Measurements from ENCODE around the gene CCDC186. TPM values are rescaled to one million over a fixed set of nuclear protein-coding genes. Genes with fewer than 3 reads are reported as not detected.

Gene CCDC186
- total RNA-seq, 1 experiment from 2014 or later, result 26.3 TPM

DNA sequence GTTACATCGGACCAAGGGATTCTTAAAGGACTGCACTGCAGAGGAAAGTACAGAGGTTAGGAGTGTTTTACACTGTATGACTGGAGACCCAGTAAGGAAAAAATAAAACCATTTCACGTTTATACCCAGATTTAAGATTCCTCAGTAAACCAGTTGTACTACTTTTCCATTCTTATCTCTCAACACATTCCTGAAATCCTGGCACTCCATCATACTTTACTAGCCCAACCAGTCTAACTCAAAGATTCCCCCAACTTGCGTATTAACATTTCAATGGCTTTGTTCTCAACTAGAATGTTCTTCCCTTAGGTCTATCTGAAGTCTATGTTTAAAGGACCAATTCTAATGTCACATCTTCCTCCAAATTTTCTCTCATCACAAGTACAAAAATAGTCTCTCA, 8.0 kb downstream of the CCDC186 start:
- peaks cover 20% of the 10 kb centered on the region for H3K9me3 Mint-ChIP-seq (ENCODE audit: unreplicated experiment)
- H3K4me1 Mint-ChIP-seq (ENCODE audit: low read depth, unreplicated experiment), result peaks cover 42% of the 10 kb centered on the region
- H3K36me3 Mint-ChIP-seq (ENCODE audit: insufficient read depth, unreplicated experiment), result peaks cover 50% of the 10 kb centered on the region
- no peaks in the 10 kb centered on the region for H3K27me3 ChIP-seq (replicated peaks; ENCODE audit: control insufficient read depth, insufficient read depth, low read length)
- H3K4me1 ChIP-seq, result peaks cover 39% of the 10 kb centered on the region
- peaks cover 11% of the 10 kb centered on the region for H3K9me3 ChIP-seq
- ChIA-PET CTCF (no interaction called here), POLR2A (interaction anchor here (0.6 kb wide), 1 partner anchor 61 kb away, joined by 4 read pairs; no protein-coding TSS in a partner anchor)
- DNase-seq, result peak in 1 of 2 experiments; percentile 65
- H3K4me3 Mint-ChIP-seq (ENCODE audit: unreplicated experiment), result peak overlapping the region; percentile 54
- TF ChIP-seq CTCF (IDR thresholded peaks at IDR 0.05; ENCODE audit: insufficient read depth in 1 of 2, low read depth in 1 of 2, low read length in 1 of 2, severe bottlenecking in 1 of 2, unreplicated experiment in 1 of 2), result no peak
- no peak overlapping the region for H3K4me3 ChIP-seq (ENCODE audit: low read depth, low read length)
- peak overlapping the region; percentile 61 for H3K27ac Mint-ChIP-seq (ENCODE audit: unreplicated experiment)
- intact Hi-C loops (cut with micrococcal nuclease; ENCODE audit: unreplicated experiment), result loop anchor here (1.0 kb wide), 1 partner anchor 8 kb away; the partner anchor contains the start of gene CCDC186
- no peaks in the 10 kb centered on the region for H3K27me3 Mint-ChIP-seq (ENCODE audit: insufficient read depth, unreplicated experiment)
- no TSS peak for BruUV-seq (replicated peaks)
- peaks cover 1% of the 10 kb centered on the region; the same call in 1 of the 2 replicates for H3K36me3 ChIP-seq (ENCODE audit: control insufficient read depth, insufficient read depth, low read length)

- POLR2A ChIA-PET, result no interaction called here
Observed at GRCh38 chr10:114163062-114163461, 10.9 kb downstream of the CCDC186 start.

GRCh38 chr10:114157912-114158311, 16.1 kb downstream of the CCDC186 start:
- Histone ChIP-seq H3K4me1 (no peaks in the 10 kb centered on the region), H3K9me3 (no peaks in the 10 kb centered on the region), H3K4me3 (ENCODE audit: low read depth, low read length) (no peak overlapping the region), H3K36me3 (ENCODE audit: control insufficient read depth, insufficient read depth, low read length) (no peaks in the 10 kb centered on the region), H3K27me3 (replicated peaks; ENCODE audit: control insufficient read depth, insufficient read depth, low read length) (no peaks in the 10 kb centered on the region)
- no TSS peak for BruUV-seq (replicated peaks)
- Mint-ChIP-seq H3K27ac (ENCODE audit: unreplicated experiment) (no peak overlapping the region), H3K4me1 (ENCODE audit: low read depth, unreplicated experiment) (peaks cover 4% of the 10 kb centered on the region), H3K36me3 (ENCODE audit: insufficient read depth, unreplicated experiment) (peaks cover 58% of the 10 kb centered on the region), H3K9me3 (ENCODE audit: unreplicated experiment) (no peaks in the 10 kb centered on the region), H3K27me3 (ENCODE audit: insufficient read depth, unreplicated experiment) (no peaks in the 10 kb centered on the region), H3K4me3 (ENCODE audit: unreplicated experiment) (no peak overlapping the region)
- POLR2A ChIA-PET, result no interaction called here
- no peak for DNase-seq
- CTCF ChIA-PET, result no interaction called here
- no peak for TF ChIP-seq CTCF (IDR thresholded peaks at IDR 0.05; ENCODE audit: insufficient read depth in 1 of 2, low read depth in 1 of 2, low read length in 1 of 2, severe bottlenecking in 1 of 2, unreplicated experiment in 1 of 2)
- intact Hi-C loops (cut with micrococcal nuclease; ENCODE audit: unreplicated experiment), result no loop called here

More at GRCh38 chr10:114163062-114163461, 10.9 kb downstream of the CCDC186 start:
- H3K9me3 ChIP-seq, result no peaks in the 10 kb centered on the region
- H3K27me3 ChIP-seq (replicated peaks; ENCODE audit: control insufficient read depth, insufficient read depth, low read length), result no peaks in the 10 kb centered on the region
- H3K36me3 ChIP-seq (ENCODE audit: control insufficient read depth, insufficient read depth, low read length), result peaks cover 1% of the 10 kb centered on the region; the same call in 1 of the 2 replicates
- H3K4me1 ChIP-seq, result peaks cover 39% of the 10 kb centered on the region
- BruUV-seq (replicated peaks), result no TSS peak
- H3K27ac Mint-ChIP-seq (ENCODE audit: unreplicated experiment), result peak overlapping the region; percentile 58
- H3K4me1 Mint-ChIP-seq (ENCODE audit: low read depth, unreplicated experiment), result peaks cover 42% of the 10 kb centered on the region
- DNase-seq, result no peak
- no peak overlapping the region for H3K4me3 ChIP-seq (ENCODE audit: low read depth, low read length)
- no peaks in the 10 kb centered on the region for H3K27me3 Mint-ChIP-seq (ENCODE audit: insufficient read depth, unreplicated experiment)
- intact Hi-C loops (cut with micrococcal nuclease; ENCODE audit: unreplicated experiment), result no loop called here
- peaks cover 53% of the 10 kb centered on the region for H3K36me3 Mint-ChIP-seq (ENCODE audit: insufficient read depth, unreplicated experiment)
- H3K9me3 Mint-ChIP-seq (ENCODE audit: unreplicated experiment), result peaks cover 20% of the 10 kb centered on the region
- no peak overlapping the region for H3K4me3 Mint-ChIP-seq (ENCODE audit: unreplicated experiment)
- CTCF ChIA-PET, result no interaction called here
- no peak for TF ChIP-seq CTCF (IDR thresholded peaks at IDR 0.05; ENCODE audit: insufficient read depth in 1 of 2, low read depth in 1 of 2, low read length in 1 of 2, severe bottlenecking in 1 of 2, unreplicated experiment in 1 of 2)
